ENCODE data around the gene UVRAG.

UVRAG gene

DNA sequence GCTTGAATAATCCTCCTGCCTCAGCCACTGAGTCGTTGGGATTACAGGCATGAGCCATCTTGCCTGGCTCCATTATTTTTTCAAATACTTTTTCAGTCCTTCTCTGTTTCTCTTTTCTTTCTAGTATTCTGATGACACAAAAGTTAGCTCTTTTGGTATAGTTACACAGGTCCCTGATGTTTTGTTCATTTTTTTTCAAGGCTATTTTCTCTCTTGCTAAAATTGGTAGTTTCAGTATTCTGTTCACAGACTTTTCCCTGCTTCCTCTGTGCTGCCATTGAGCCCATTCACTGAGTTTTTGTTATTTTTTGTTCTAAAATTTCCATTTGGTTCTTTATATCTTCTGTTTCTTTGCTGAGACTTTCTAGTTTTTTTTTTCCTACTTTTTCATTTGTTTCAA is 166.5 kb downstream of the UVRAG start:
- DNase-seq (ENCODE audit: low spot score) = no peak
- in situ Hi-C loops (cut with MboI; ENCODE audit: low pct_unique_long_range_greater_than_20kb, low sequenced_read_pairs, unreplicated experiment) = no loop called here
- TF ChIP-seq, protein P1, sequence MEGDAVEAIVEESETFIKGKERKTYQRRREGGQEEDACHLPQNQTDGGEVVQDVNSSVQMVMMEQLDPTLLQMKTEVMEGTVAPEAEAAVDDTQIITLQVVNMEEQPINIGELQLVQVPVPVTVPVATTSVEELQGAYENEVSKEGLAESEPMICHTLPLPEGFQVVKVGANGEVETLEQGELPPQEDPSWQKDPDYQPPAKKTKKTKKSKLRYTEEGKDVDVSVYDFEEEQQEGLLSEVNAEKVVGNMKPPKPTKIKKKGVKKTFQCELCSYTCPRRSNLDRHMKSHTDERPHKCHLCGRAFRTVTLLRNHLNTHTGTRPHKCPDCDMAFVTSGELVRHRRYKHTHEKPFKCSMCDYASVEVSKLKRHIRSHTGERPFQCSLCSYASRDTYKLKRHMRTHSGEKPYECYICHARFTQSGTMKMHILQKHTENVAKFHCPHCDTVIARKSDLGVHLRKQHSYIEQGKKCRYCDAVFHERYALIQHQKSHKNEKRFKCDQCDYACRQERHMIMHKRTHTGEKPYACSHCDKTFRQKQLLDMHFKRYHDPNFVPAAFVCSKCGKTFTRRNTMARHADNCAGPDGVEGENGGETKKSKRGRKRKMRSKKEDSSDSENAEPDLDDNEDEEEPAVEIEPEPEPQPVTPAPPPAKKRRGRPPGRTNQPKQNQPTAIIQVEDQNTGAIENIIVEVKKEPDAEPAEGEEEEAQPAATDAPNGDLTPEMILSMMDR (IDR thresholded peaks at IDR 0.05; ENCODE audit: extremely low read depth, insufficient read depth, missing control alignments) = no peak

DNA sequence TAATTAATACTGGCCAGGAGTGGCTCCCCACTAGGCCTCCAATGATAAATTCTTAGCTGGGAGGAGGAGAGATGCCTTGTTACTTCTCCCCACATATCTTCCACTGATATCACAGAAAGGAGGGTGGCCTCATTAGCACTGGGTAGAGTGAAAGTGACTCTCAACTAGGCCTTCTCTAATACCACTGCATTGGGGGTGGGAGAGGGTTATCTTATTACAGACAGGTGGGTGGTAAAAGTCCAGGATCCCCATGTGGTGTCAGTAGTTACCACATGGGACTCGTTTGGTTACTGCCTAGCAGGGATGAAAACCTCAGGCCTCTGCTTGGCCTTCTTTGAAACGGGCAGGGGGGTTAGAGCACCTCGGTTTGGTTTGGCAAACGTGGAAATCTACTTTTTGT is 167.3 kb downstream of the UVRAG start:
- TF ChIP-seq, protein P1 (IDR thresholded peaks at IDR 0.05; ENCODE audit: extremely low read depth, insufficient read depth, missing control alignments) = no peak
- no peak for DNase-seq (ENCODE audit: low spot score)
- in situ Hi-C loops (cut with MboI; ENCODE audit: low pct_unique_long_range_greater_than_20kb, low sequenced_read_pairs, unreplicated experiment) = no loop called here

DNA sequence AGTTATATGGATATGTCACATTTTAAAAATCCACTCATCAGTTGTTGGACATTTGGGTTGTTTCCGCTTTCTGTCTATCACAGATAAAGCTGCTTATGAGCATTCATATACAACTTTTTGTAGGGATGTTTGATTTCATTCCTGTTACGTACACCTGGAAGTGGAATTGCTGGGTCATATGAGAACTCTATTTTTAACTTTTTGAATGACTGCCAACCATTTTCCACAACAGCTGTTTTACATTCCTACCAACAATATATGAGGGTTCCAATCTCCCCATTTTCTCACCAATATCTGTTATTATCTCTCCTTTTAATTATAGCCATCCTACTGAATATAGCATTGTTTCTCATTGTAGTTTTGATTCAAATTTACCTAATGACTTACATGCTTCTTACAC is 172.0 kb downstream of the UVRAG start:
- TF ChIP-seq, protein P1 (IDR thresholded peaks at IDR 0.05; ENCODE audit: extremely low read depth, insufficient read depth, missing control alignments) = no peak
- no peak for DNase-seq (ENCODE audit: low spot score)
- in situ Hi-C loops (cut with MboI; ENCODE audit: low pct_unique_long_range_greater_than_20kb, low sequenced_read_pairs, unreplicated experiment) = no loop called here

DNA sequence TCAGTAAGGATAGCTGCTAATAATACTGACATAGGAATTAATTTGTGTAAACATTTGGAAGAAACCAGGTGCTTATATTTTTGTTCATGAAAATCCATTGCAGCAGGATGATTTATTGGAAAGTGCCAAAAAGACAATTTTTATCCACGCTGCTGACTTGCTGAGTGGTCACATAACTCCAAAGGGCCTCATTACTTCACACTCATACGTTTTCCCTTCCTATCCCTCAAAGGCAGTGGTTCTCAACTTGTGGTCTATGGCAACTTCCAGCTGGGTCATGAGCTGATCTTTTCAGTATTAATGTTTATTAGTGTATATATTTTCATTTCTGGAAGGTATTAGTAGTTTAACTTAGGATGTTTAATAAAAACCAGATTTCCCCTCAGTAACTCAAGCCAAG is 178.1 kb downstream of the UVRAG start:
- in situ Hi-C loops (cut with MboI; ENCODE audit: low pct_unique_long_range_greater_than_20kb, low sequenced_read_pairs, unreplicated experiment) = no loop called here
- TF ChIP-seq, protein P1 (IDR thresholded peaks at IDR 0.05; ENCODE audit: extremely low read depth, insufficient read depth, missing control alignments) = no peak
- DNase-seq (ENCODE audit: low spot score) = no peak

DNA sequence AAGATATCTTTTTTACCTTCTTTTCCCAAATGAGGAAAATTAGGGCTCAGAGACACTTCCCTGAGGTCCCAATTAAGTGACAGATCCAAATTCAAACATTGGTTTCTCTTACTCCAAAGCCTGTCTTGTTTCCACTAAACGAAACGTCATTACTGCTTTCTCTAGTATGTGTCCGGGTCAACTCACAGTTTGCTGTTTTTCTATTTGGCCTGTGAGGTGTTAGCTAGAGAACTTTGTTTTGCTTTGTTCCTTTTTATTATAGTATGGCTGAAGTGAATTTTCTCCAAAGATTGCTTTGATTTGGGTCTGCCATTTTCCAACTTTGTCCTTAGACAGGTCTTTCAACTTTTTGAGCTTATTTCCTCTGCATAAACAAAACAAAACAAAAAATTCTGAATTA is 179.6 kb downstream of the UVRAG start:
- in situ Hi-C loops (cut with MboI; ENCODE audit: low pct_unique_long_range_greater_than_20kb, low sequenced_read_pairs, unreplicated experiment) = no loop called here
- DNase-seq (ENCODE audit: low spot score) = no peak
- TF ChIP-seq, protein P1 (IDR thresholded peaks at IDR 0.05; ENCODE audit: extremely low read depth, insufficient read depth, missing control alignments) = no peak

DNA sequence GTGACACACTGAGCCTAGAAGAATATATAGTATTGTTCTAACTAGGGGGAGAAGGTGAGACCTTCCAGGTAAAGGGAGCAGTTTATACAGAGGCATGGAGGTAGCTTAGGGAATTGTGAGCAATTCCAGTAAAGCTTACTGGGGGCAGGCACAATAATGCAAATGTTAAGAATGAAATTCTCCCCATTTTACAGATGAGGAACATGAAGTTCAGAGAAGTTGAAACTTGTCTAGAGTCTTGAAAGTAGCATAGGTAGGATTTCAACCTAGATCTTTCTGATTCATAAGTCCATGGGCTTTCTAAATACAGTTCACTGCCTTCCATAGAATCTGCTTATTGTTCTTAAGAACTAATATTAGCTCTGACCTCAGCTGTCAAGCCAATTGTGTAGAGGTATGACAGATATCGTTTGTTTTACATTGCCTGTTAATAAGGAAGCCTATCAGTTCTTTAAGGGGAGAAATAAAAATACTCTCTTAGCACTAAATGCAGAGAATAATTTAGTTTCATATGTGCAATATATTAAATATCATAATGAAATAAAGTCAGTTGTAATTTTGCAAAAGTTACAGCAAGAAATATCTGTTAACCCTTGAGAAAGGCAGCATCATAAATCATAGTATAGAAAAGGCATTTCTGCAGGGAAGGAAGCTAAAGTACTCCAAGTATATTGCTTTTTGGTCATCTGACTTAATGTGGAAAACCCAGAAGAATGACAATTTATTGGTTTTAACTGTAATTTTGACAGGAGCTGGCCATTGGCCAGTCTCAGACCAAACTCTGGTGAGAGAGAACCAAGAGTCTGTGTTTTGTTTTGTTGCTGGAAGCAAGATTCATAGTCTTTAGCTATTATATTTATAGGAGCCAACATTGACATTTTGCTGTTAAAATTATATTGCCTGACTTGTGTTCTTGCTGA is 181.8 kb downstream of the UVRAG start:
- TF ChIP-seq, protein P1 (IDR thresholded peaks at IDR 0.05; ENCODE audit: extremely low read depth, insufficient read depth, missing control alignments) = no peak
- DNase-seq (ENCODE audit: low spot score) = no peak
- in situ Hi-C loops (cut with MboI; ENCODE audit: low pct_unique_long_range_greater_than_20kb, low sequenced_read_pairs, unreplicated experiment) = no loop called here
